Thyroid gland (tissue), 4 donors: ENCODE results near the gene PACSIN1. TPM values are rescaled to one million over a fixed set of nuclear protein-coding genes. Genes with fewer than 3 reads are reported as not detected.

Experiments used
- DNase-seq, 2 donors: peaks; one replicate each; pipeline ENCODE4 v3.0.0-alpha.2; 2019
- H3K27ac ChIP-seq, 3 donors: fragments of 200-600 bp; sonication (generic); 1 replicate in 2 of 3; 2 replicates in 1 of 3; pipeline ENCODE4 v1.5.1; 2016 to 2019; ENCODE audit warnings: mild to moderate bottlenecking in 1 of 3, moderate library complexity in 1 of 3
- H3K27me3 ChIP-seq: fragments of 200-600 bp; sonication (generic); one replicate; pipeline ENCODE4 v1.5.1; 2019
- H3K36me3 ChIP-seq, 2 donors: fragments of 200-600 bp; sonication (generic); one replicate each; pipeline ENCODE4 v1.5.1; 2016 to 2019
- H3K4me1 ChIP-seq, 2 donors: fragments of 200-600 bp; sonication (generic); one replicate each; pipeline ENCODE4 v1.5.1; 2017 to 2019
- H3K4me3 ChIP-seq, 3 donors: fragments of 200-600 bp; sonication (generic); replicated peaks in 1 of 3; 1 replicate in 2 of 3; 2 replicates in 1 of 3; pipeline ENCODE4 v1.5.1; 2016; ENCODE audit warnings: mild to moderate bottlenecking in 1 of 3
- H3K9me3 ChIP-seq: fragments of 200-600 bp; sonication (generic); one replicate; pipeline ENCODE4 v1.5.1; 2017
- CTCF ChIP-seq, 6 experiments: fragments of 200-600 bp in 3 of 6; fragments of 450-650 bp in 3 of 6; sonication (generic) in 3 of 6; IDR thresholded peaks; one replicate each; pipeline ENCODE4 v1.5.1; 2016 to 2019; ENCODE audit warnings: antibody characterized with exemption in 6 of 6, mild to moderate bottlenecking in 2 of 6, inconsistent platforms in 1 of 6, moderate library complexity in 1 of 6
- POLR2A ChIP-seq, 2 donors: fragments of 450-650 bp; IDR thresholded peaks; one replicate each; pipeline ENCODE4 v1.6.1; 2017; ENCODE audit warnings: antibody characterized with exemption in 2 of 2, mild to moderate bottlenecking in 2 of 2, moderate library complexity in 1 of 2
- WGBS, 2 donors: methylation state at CpG; one replicate each; pipeline ENCODE4 v1.1.5; 2017; 5-methylcytosine and 5-hydroxymethylcytosine counted together
- intact Hi-C: fragments of 100-400 bp; cut with DNase I; formaldehyde crosslinking; loops from one replicate; pipeline ENCODE4 v1.15.1; 2023
- total RNA-seq, 4 donors: library from RNA; depleted of rRNA; stranded (reverse); fragments of >200 nt; gene quantifications; one replicate each; pipeline ENCODE4 v1.2.3, GENCODE V29; 2016

Gene PACSIN1
- total RNA-seq, 4 donors from 2014 or later: 0.11 TPM; not detected in 3

- 92 to 97% methylated on average over 3 to 4 of the region's 4 CpGs for WGBS, 2 donors
- H3K9me3 ChIP-seq: no peaks in the 10 kb centered on the region
- no peak overlapping the region for H3K4me3 ChIP-seq
- DNase-seq: no peak
- no peak overlapping the region for H3K27ac ChIP-seq
- intact Hi-C loops: no loop called here
- H3K4me1 ChIP-seq: peaks cover 0 to 5% of the 10 kb centered on the region in 2 donors
- no peaks in the 10 kb centered on the region for H3K36me3 ChIP-seq
- TF ChIP-seq POLR2A (IDR thresholded peaks at IDR 0.05) (no peak), CTCF (IDR thresholded peaks at IDR 0.05) (no peak)
- H3K27me3 ChIP-seq: no peaks in the 10 kb centered on the region
These were observed 47.8 kb downstream of the PACSIN1 start for GRCh38 chr6:34513646-34514045.

GRCh38 chr6:34514112-34514511 is 48.2 kb downstream of the PACSIN1 start:
- 87 to 90% methylated on average over 8 of the region's 8 CpGs for WGBS, 2 donors
- Histone ChIP-seq H3K4me1 (peaks cover 0 to 5% of the 10 kb centered on the region in 2 donors), H3K27me3 (no peaks in the 10 kb centered on the region), H3K36me3 (no peaks in the 10 kb centered on the region), H3K4me3 (no peak overlapping the region), H3K27ac (no peak overlapping the region), H3K9me3 (no peaks in the 10 kb centered on the region)
- intact Hi-C loops: no loop called here
- no peak for DNase-seq
- TF ChIP-seq POLR2A (IDR thresholded peaks at IDR 0.05) (no peak), CTCF (IDR thresholded peaks at IDR 0.05) (no peak)

- Histone ChIP-seq H3K9me3 (no peaks in the 10 kb centered on the region), H3K4me1 (peaks cover 0 to 5% of the 10 kb centered on the region in 2 donors), H3K36me3 (no peaks in the 10 kb centered on the region), H3K27me3 (no peaks in the 10 kb centered on the region), H3K27ac (no peak overlapping the region), H3K4me3 (no peak overlapping the region)
- no peak for TF ChIP-seq CTCF (IDR thresholded peaks at IDR 0.05)
- no peak for TF ChIP-seq POLR2A (IDR thresholded peaks at IDR 0.05)
- intact Hi-C loops: no loop called here
- DNase-seq: peak; percentile 65 to 73
- 13 to 16% methylated on average over 21 to 32 of the region's 34 CpGs for WGBS, 2 donors
These were observed 49.0 kb downstream of the PACSIN1 start for GRCh38 chr6:34514593-34515472.

- Histone ChIP-seq H3K27me3 (no peaks in the 10 kb centered on the region), H3K9me3 (no peaks in the 10 kb centered on the region), H3K27ac (no peak overlapping the region), H3K36me3 (no peaks in the 10 kb centered on the region), H3K4me3 (no peak overlapping the region), H3K4me1 (peaks cover 0 to 5% of the 10 kb centered on the region in 2 donors)
- DNase-seq: no peak
- WGBS, 2 donors: 74 to 83% methylated on average over 12 of the region's 13 CpGs
- no peak for TF ChIP-seq CTCF (IDR thresholded peaks at IDR 0.05)
- no peak for TF ChIP-seq POLR2A (IDR thresholded peaks at IDR 0.05)
- intact Hi-C loops: no loop called here
These were observed 49.9 kb downstream of the PACSIN1 start for GRCh38 chr6:34515473-34516387.
